GM15510 (cell line): ENCODE measurements around the gene INVS.

Source experiments
- POLR2A ChIP-seq: IDR thresholded peaks from 3 replicates; pipeline ENCODE4 v1.6.1; 2011; ENCODE audit warnings: borderline replicate concordance; ENCODE audit not compliant: insufficient read length; ENCODE audit errors: extremely low read depth

INVS gene

GRCh38 chr9:100324594-100325200 lies 225.7 kb downstream of the INVS start:
- no peak for TF ChIP-seq POLR2A

GRCh38 chr9:100340224-100340623 lies 241.2 kb downstream of the INVS start:
- no peak for TF ChIP-seq POLR2A

GRCh38 chr9:100341889-100342288 lies 242.8 kb downstream of the INVS start:
- TF ChIP-seq POLR2A = no peak

GRCh38 chr9:100346836-100347235 lies 247.8 kb downstream of the INVS start:
- no peak for TF ChIP-seq POLR2A

GRCh38 chr9:100350188-100350587 lies 251.1 kb downstream of the INVS start:
- TF ChIP-seq POLR2A = no peak
